ENCODE data around the gene ZBTB3. TPM values are rescaled to one million over a fixed set of nuclear protein-coding genes. Genes with fewer than 3 reads are reported as not detected.

Gene ZBTB3
- total RNA-seq, 1 experiment from 2014 or later: 43.4 TPM

DNA sequence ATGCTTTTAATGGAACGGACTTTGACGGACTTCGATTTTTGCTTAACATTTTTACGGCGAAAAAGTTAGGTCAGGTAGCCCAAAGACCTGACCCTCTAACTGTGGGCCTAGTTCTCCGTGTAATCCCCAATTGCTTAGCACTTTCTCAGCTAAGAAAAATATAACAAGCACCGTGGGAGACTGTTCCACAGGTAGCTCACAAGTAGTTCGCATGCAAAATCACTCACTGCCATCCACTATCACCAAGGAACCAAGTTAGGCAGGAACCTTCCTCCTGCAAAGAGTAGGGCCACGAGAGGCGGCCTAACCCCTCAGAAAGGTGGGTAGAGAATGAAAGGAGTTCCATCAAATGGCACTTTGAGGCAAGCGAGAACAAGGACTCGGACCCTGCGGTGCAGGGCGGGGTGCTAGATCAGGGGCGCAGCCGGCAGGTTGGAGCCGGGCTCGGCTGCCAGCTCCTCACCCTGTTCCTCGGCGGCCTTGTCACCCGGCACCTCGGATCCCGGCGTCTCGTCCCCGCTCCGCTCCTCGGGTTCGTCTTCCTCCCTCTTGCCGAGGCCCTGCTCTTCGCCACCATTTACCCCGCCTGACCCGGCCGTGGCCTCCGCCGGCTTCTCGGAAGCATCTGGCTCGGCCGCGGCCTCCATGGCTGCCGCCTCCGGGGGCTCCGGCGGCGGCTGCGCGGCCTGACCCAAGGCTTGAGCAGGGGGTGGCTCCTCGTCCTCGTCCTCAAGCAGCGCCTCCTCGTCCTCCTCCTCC is 27.6 kb downstream of the ZBTB3 start:
- Histone ChIP-seq H3K23ac (ENCODE audit: insufficient read length, low read depth, low read length) (no peak overlapping the region), H3K9me3 (ENCODE audit: control insufficient read depth, low read depth, low read length) (no peaks in the 10 kb centered on the region), H3K56ac (ENCODE audit: insufficient read length, low read depth, low read length) (no peak overlapping the region), H3T11ph (ENCODE audit: low read length) (no peak overlapping the region), H2AFZ (ENCODE audit: low read length) (no peak overlapping the region), H3K4me1 (ENCODE audit: insufficient read depth, low read length) (no peaks in the 10 kb centered on the region), H4K5ac (ENCODE audit: insufficient read length, low read depth, low read length) (no peak overlapping the region), H3K27ac (ENCODE audit: insufficient read length, low read depth, low read length) (peak overlapping the region; percentile 96), H2BK20ac (ENCODE audit: low read depth, low read length, poor library complexity, severe bottlenecking) (no peak overlapping the region), H3K14ac (ENCODE audit: insufficient read depth, low read length) (peak overlapping the region; percentile 77), H3K9ac (ENCODE audit: extremely low read depth, insufficient read length, low read length) (peak overlapping the region; percentile 94), H2BK120ac (ENCODE audit: low read depth, low read length, poor library complexity, severe bottlenecking) (no peak overlapping the region), H3K4me2 (ENCODE audit: insufficient read depth, insufficient read length, low read length) (peak overlapping the region; percentile 99), H3K4ac (ENCODE audit: low read depth, low read length) (no peak overlapping the region), H3K18ac (ENCODE audit: insufficient read length, low read depth, low read length) (no peak overlapping the region), H4K91ac (ENCODE audit: insufficient read length, low read depth, low read length) (no peak overlapping the region), H4K8ac (replicated peaks; ENCODE audit: insufficient read length, low read depth, low read length) (no peak overlapping the region), H2BK5ac (ENCODE audit: insufficient read length, low read length) (no peak overlapping the region), H3K23me2 (ENCODE audit: insufficient read length, low read depth, low read length, poor library complexity, severe bottlenecking) (peaks cover 25% of the 10 kb centered on the region), H2AK5ac (ENCODE audit: insufficient read length, low read length) (no peak overlapping the region), H3K27me3 (ENCODE audit: insufficient read depth, low read length) (no peaks in the 10 kb centered on the region), H2BK15ac (ENCODE audit: low read depth, low read length) (no peak overlapping the region), H3K79me1 (ENCODE audit: insufficient read depth, low read depth, low read length, poor library complexity, severe bottlenecking) (peaks cover 6% of the 10 kb centered on the region), H2BK12ac (ENCODE audit: insufficient read length, low read depth, low read length) (no peak overlapping the region), H3K79me2 (ENCODE audit: insufficient read depth, low read length) (peaks cover 30% of the 10 kb centered on the region), H4K20me1 (ENCODE audit: control insufficient read depth, insufficient read depth, insufficient read length) (no peaks in the 10 kb centered on the region)
- H3K36me3 Mint-ChIP-seq (ENCODE audit: insufficient read depth in 1 of 3, low read depth in 3 of 3): peaks cover 33 to 53% (median 47%) of the 10 kb centered on the region in 3 experiments
- peak overlapping the region; percentile 89 to 95 for H3K4me3 Mint-ChIP-seq
- H3K27me3 Mint-ChIP-seq (ENCODE audit: low read depth): no peaks in the 10 kb centered on the region
- no peaks in the 10 kb centered on the region for H3K9me3 Mint-ChIP-seq
- TF ChIP-seq CTCF (conservative IDR thresholded peaks at IDR 0.05): no peak
- peaks cover 20 to 27% of the 10 kb centered on the region in 2 experiments for H3K4me1 Mint-ChIP-seq
- WGBS (ENCODE audit: extremely low coverage, insufficient read length, low lambda C conversion rate): no CpG with 5 or more reads among the region's 51 CpGs
- peak overlapping the region in 2 of 3 experiments; percentile 87 to 92; a peak in 5 of 7 replicates for H3K27ac Mint-ChIP-seq
- DNase-seq: no peak
